ENCODE results near the gene GLS. TPM values are rescaled to one million over a fixed set of nuclear protein-coding genes. Genes with fewer than 3 reads are reported as not detected.
"Not testable (repeated sequence)": the region's sequence is repeated elsewhere in the genome, so short reads cannot be mapped to it uniquely, and the experiment has no call there.

The GLS gene
- total and polyA plus RNA-seq, 2 of the 13 experiments (the other 11 are each of a cell fraction or from before 2014, with no cell fraction given) = 78.6 to 183 TPM

DNA sequence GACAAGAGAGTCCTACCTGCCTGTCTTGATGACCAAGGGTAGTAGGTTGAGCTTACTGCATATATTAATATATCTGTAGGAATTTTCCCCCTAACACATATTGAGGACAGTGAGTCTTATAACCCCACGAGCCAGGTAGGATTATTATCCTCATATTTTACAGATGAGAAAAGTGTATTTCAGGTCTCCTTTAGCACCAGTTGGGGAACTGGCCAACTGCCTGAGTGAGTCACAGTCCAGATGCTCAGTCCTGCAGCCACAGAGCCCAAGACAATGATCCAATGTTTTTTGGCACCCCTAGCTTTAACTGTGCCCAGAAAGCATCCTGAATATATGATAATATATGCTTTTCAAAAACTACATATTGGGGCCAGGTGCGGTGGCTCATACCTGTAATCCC is 30.8 kb upstream of the GLS start (continued):
- TF ChIP-seq RERE (CRISPR knock-in tag; IDR thresholded peaks at IDR 0.05; ENCODE audit: low read depth) (no peak), RBM39 (IDR thresholded peaks at IDR 0.05; ENCODE audit: low read depth, low read length, poor library complexity, severe bottlenecking) (no peak), MTF2 (CRISPR knock-in tag; IDR thresholded peaks at IDR 0.05; ENCODE audit: borderline replicate concordance) (no peak), SAFB2 (CRISPR knock-in tag; IDR thresholded peaks at IDR 0.05; ENCODE audit: borderline replicate concordance, low read depth) (no peak), RFX5 (IDR thresholded peaks at IDR 0.05; ENCODE audit: low read depth, low read length) (no peak), ZNF563 (CRISPR knock-in tag; IDR thresholded peaks at IDR 0.05) (no peak), ZSCAN12 (CRISPR knock-in tag; IDR thresholded peaks at IDR 0.05) (no peak)
- TF ChIP-seq, protein P1, sequence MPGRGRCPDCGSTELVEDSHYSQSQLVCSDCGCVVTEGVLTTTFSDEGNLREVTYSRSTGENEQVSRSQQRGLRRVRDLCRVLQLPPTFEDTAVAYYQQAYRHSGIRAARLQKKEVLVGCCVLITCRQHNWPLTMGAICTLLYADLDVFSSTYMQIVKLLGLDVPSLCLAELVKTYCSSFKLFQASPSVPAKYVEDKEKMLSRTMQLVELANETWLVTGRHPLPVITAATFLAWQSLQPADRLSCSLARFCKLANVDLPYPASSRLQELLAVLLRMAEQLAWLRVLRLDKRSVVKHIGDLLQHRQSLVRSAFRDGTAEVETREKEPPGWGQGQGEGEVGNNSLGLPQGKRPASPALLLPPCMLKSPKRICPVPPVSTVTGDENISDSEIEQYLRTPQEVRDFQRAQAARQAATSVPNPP (CRISPR knock-in tag; IDR thresholded peaks at IDR 0.05) = no peak

DNA sequence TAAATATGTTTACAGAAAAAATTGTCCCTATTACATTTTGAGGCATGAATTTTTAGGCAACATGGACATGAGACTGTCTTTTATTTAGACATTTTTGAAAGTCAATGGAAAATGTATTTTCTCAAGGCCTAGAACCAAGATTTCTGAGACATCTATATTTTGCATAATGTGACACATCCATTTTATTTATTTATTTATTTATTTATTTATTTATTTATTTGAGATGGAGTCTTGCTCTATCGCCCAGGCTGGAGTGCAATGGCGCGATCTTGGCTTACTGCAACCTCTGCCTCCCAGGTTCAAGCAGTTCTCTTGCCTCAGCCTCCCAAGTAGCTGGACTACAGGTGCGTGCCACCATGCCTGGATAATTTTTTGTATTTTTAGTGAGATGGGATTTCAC is 27.6 kb upstream of the GLS start:
- in situ Hi-C loops (cut with HindIII; ENCODE audit: extremely low pct_ligation_motif_present, low pct_unique_long_range_greater_than_20kb) (loop anchor here (5.0 kb wide), 1 partner anchor 71 kb away; no protein-coding TSS in a partner anchor), intact Hi-C loops (cut with micrococcal nuclease; ENCODE audit: unreplicated experiment) (loop anchor here (10.0 kb wide), 1 partner anchor 182 kb away; no protein-coding TSS in a partner anchor)
- BruUV-seq (replicated peaks); H4K20me1 ChIP-seq (ENCODE audit: insufficient read depth, low read length); H3K4me2 ChIP-seq (ENCODE audit: low read depth, low read length); H3K36me3 ChIP-seq (replicated peaks in 1 of 2; ENCODE audit: control insufficient read depth in 1 of 2, insufficient read depth in 2 of 2, low read length in 2 of 2); H3K27ac ChIP-seq (ENCODE audit: extremely low read length, insufficient read depth, low read length); ATAC-seq; H3K27me3 ChIP-seq (ENCODE audit: control insufficient read depth in 1 of 2, insufficient read depth in 2 of 2, low read length in 2 of 2); H3K79me2 ChIP-seq (ENCODE audit: insufficient read depth, low read length); H2AFZ ChIP-seq (ENCODE audit: low read length); FAIRE-seq; H3K9ac ChIP-seq (ENCODE audit: insufficient read depth, low read depth, low read length); H3K4me3 ChIP-seq (replicated peaks in 1 of 3; ENCODE audit: insufficient read depth in 1 of 3, low read depth in 2 of 3, low read length in 3 of 3); CTCF ChIA-PET (ENCODE audit: low intra/inter-chr PET ratio, low total read pairs); DNase-seq (ENCODE audit: low spot score); H3K9me3 ChIP-seq (ENCODE audit: low read length): not testable (repeated sequence)
- WGBS (ENCODE audit: low lambda C conversion rate) = 86% methylated on average over 4 of the region's 4 CpGs
- peaks cover 22% of the 10 kb centered on the region; the same call in 1 of the 2 replicates for H3K4me1 ChIP-seq (ENCODE audit: insufficient read depth, low read length)
- POLR2A ChIA-PET = interaction anchor here (1.2 kb wide), 1 partner anchor 29 kb away, joined by 3 read pairs; no protein-coding TSS in a partner anchor

Data from HepG2 (cell line).